Measurements from ENCODE around the gene SLC2A4.
A peak's percentile ranks its signal among the peaks of the same experiment; 100 is the strongest.
"Not testable (repeated sequence)": the region's sequence is repeated elsewhere in the genome, so short reads cannot be mapped to it uniquely, and the experiment has no call there.

SLC2A4 gene

DNA sequence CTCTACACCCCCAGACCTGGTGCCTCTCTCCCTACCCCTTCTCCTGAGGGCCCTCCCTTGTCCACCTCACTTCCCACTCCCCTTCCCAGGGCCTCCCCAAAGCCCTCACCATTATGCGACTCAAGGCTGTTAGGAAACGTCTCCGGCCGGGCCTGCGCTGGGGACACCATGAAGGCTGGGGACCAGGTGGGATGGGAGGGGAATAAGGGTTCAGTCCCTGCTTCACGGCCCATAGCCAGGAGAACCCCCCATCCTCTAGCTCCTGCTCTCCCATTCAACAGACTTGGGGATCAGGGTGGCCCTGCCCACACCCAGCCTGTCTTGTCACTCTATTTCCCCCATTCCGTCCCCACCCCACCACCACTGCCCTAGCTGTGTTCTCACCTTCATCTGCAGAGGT, 45.5 kb downstream of the SLC2A4 start:
- FAIRE-seq = no peak

DNA sequence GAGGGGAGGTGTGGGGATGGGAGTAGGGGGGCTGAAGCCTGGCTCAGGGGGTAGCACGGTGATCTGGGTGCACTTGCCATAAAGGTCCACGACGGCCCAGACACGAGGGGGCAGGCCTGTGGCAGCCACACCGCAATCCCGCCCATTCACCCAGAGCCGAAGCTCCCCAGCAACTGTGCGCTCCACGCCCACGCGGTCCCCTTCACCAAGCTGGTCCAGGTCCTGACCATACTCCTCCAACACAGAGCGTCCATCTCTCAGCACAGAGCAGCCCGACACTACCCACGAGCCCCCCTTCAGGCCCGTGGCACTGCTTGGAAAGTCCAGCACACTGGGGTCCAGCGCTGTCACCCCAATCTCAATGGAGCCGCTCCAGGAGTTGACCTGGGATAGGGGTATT, 46.0 kb downstream of the SLC2A4 start:
- no peak for FAIRE-seq

DNA sequence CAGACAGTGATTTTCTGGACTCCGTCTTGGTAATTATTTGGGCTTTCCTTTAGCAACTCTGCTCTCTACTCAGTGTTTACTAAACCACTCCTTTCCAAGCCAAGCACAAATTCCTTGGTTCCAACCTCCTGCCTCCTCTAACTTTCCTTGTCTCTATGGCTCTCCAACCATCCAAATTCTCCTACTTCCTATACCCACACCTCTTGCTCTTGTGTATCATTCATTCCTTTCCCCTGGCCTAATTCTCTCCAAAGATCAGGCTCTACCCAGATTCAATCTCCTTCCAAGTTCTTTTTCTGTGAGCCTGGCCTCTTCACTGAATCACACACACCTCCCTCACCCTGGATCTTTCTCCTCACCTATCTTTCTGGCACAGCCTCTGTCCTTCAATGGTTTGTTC, 46.5 kb downstream of the SLC2A4 start:
- FAIRE-seq = no peak

DNA sequence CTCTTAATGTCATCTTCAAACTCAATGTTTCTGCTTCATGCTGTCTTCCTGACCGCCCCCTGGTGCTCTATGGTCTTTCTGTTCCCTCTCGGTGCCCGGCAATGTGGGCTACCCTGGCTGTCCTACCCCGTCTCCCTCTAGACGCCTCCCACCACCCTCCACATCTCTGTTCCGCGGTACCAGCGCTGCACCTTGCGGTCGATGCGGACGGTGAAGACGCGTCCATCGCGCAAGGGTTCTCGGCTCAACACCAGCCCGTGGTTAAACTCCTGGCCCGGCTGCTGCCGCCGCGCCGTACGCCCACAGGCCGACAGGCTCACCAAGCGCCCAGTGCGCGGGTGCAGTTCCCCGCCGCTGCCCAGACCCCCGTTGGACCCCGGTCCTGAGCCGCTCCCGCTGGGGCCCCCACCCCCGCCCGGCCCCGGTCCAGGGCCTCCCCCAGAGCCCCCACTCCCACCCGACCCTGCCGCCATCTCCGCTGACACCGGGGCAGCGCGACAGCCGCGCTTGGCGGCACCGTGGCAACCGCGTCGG, 47.4 kb downstream of the SLC2A4 start, which contains the start of gene NEURL4:
Gene NEURL4 (minus strand): TSS at position 496 of the 534 bp plus-strand sequence. CDS start 23 bp downstream, at position 473.
- FAIRE-seq = no peak

DNA sequence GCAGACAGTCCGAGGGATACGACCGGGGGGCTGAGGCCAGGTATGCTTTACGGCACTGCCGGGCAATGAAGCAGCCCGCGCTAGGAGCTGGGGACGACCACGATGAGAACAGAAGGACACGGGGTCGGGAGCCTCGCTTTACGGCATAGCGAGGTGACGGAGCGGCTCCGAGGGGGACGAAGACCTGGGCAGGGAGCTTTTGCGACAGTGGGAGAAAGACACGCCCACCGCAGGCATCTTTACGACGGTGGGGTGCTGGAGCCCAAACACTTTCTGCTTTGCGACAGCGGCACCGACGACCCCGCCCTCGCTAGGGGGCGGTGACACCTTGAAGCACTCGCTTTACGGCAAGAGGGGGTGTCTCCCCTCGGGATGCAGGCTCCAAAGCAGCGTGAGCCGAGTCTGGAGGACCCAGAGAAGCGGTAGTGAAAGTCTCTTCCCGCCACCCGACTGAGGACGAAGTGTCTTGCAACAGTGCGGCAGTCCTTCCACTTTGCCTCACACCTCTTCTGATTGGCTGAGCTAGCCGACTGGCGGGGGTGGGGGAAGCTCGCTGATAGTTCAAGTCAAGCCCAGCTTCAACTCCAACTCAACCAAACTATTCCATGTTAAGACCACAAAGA, 48.0 kb downstream of the SLC2A4 start:
- peak; percentile 92 for FAIRE-seq

DNA sequence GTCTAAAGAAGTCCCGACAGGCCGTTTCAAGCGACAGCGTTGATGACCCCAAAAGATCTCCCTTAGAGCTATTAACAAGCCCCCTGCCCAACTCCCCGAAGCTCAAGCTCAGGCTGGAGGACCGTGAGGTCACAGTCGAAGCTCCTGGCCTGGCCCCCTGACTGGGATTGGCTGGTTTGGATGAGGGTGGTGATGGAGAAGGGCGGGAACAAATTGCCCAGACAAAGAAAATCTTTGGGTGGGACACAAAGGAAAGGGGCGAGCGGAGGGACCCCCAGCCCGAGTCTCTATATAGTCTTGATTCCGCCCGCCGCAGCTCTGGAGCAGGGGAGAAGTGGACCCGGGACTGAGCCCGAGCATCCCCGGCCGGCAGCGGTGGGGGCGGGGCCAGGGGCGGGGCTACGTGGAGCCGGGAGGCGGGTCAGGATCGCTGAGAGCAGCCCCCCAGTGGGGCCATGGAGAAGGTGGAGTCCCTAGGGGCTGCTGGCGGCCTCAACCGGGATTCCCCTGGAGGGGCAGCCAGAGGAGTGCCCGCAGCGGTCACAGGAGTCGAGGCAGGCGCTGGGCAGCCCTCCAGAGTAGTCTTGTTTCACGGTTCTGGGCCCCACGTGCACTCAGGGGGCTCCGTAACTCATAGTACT, 48.6 kb downstream of the SLC2A4 start:
- FAIRE-seq = no peak

DNA sequence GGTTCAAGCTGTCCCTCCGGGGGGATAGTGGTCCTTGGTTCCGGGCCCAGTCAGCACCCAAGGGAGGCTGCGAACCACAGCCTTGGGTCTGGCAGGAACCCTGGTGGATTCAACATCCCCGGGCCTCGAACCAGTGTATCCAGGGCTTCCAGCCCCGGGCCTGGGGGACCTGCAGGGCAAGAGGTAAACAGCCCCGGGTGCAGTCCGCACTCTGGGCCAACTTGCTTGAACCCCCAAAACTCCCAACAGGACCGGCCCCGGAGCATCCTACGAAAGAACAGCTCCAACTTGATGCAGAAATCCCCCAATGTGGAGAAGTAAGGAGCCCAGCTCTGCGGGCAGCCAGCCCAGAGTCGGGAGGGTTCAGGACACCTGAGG, 49.1 kb downstream of the SLC2A4 start:
- no peak for FAIRE-seq

DNA sequence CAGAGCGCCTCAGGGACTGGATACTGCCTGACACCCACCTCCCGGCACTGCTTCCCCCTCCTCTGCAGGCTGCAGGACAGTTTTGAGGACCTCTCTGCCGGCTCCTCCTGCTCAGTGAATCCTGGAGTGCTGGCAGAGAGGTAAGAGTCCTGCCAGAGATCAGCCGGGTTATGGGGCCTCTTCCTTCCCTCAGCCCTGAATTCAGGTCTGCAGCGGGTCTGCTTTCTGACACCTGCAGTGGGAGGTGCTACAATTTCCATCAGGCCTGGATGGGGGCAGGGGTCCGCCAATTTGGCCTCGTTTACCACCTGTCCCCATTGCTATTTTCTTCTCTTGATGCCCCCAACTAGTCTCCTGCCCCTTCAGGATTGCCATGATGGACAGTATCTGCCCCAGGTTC, 50.6 kb downstream of the SLC2A4 start:
- no peak for FAIRE-seq

DNA sequence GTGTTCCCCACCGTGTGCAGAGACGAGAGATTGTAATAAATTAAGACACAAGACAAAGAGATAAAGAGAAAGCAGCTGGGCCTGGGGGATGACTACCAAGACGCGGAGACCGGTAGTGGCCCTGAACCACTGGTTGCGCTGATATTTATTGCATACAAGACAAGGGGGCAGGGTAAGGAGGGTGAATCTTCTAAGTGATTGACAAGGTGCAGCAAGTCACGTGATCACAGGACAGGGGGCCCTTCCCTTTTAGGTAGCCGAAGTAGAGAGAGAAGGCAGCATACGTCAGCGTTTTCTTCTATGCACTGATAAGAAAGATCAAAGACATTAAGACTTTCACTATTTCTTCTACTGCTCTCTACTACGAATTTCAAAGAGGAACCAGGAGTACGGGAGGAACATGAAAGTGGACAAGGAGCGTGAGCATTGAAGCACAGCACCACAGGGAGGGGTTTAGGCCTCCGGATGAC, 51.1 kb downstream of the SLC2A4 start:
- not testable (repeated sequence) for FAIRE-seq

DNA sequence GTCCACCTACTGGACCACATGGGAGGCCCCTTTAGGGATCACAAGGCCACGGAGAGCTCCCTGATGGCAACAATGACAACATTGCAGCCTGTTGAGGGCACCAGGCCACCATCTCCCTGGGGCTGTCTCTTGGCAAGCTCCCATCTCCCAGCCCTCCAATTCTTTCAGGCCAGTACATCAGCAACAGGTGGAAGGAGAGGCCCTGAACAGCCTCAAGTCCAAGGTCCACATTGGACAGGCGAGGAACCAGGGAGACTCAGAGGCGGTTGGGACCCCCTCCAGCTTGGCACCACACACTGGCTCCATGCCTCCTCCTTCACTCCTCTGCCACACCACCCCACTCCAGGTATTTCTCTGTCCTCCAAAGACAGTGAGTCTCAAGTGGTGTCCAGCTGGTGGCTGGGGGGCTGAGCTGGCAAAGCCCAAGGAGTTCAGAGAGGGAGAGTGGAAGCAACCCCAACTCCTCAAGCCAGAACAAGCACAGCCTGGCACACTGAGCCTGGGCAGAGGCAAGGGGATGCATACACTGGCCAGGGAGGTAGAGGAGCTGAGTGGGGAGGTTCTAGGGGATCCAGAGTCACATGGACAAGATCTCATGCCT, 53.5 kb downstream of the SLC2A4 start:
- FAIRE-seq = no peak

DNA sequence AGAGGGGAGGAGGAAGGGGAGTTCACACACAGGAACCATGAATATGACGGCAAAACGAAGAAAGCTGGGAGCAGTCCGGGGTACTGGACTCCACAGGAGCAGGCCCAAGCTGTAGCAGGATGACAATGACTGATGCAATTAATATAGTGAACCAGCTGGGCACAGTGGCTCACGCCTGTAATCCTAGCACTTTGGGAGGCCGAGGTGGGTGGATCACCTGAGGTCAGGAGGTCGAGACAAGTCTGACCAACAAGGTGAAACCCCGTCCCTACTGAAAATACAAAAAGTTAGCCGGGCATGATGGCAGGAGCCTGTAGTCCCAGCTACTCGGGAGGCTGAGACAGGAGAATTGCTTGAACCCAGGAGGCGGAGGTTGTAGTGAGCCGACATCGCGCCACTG, 54.2 kb downstream of the SLC2A4 start:
- FAIRE-seq = not testable (repeated sequence)

DNA sequence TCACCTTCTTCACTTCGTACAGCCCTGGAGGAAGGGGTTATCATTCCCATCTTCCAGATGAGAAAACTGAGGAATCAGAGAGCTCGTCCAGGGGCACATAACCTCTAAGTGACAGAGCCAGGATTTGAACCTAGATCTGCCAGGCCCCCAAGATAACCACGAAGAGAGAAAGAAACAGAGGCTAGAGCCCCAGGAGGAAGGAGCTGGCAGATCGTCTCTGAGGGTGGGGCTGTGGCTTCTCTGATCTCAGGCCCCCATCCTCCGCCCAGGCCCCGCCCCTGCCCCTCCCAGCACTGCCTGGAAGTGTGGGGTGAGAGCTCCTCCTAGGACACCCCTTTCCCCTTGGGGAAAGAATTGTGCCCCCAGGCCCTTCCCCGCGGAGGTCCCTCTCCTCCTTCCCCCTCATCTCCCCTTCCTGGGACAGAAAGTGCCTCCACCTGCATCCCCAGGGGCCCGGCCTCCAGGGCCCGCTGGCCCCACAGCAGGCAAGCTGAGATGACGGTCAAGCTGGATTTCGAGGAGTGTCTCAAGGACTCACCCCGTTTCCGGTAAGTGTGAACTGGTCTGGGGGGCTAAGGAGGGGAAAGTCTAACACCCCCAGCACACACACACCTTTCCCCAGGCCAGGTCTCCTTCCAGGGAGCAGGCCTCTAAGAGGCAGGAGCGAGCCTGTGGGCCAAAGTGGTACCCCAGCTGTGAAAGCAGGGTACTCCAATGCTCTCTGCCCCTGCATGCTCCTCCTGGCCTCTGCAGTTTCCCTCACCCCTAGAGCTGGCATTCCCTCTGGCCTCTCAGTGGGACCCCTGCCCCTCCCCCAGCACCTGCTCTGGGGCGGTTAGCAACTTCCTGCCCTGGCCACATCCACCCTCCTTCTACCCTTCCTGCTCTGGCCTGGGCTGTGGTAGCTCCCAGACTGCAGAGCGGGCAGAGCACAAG, 55.0 kb downstream of the SLC2A4 start, which contains the start of gene ACAP1:
Gene ACAP1 (plus strand): TSS at position 290 of the 936 bp plus-strand sequence. CDS start 206 bp downstream, at position 496.
- no peak for FAIRE-seq

DNA sequence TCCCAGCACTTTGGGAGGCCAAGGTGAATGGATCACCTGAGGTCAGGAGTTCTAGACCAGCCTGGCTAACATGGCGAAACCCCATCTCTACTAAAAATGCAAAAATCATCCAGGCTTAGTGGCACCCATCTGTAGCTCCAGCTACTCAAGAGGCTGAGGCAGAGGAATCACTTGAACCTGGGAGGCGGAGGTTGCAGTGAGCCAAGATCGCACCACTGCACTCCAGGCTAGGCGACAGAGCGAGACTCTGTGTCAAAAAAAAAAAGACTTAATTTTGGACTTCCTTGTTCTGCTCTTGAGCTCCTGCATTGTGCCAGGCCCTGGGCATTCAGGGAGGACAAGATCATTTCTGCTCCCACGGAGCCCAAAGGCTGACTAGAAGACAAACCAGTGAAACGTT, 56.1 kb downstream of the SLC2A4 start:
- FAIRE-seq = not testable (repeated sequence)

Measured in endometrium (tissue), 2 donors.